GM21360 (cell line): ENCODE results near the gene ADAMTSL4.

Source experiments
- ATAC-seq: cut with Tn5 transposase; IDR thresholded peaks from one replicate; pipeline ENCODE4 v1.9.1; 2021; ENCODE audit warnings: mild to moderate bottlenecking, moderate library complexity; ENCODE audit not compliant: unreplicated experiment

Gene ADAMTSL4

GRCh38 chr1:150548632-150549495, at the start of gene ADAMTSL4:
TSS of gene ADAMTSL4 (plus strand) at chr1:150549408. CDS start at chr1:150552289, 2,881 bp downstream.
- ATAC-seq, result no peak

DNA sequence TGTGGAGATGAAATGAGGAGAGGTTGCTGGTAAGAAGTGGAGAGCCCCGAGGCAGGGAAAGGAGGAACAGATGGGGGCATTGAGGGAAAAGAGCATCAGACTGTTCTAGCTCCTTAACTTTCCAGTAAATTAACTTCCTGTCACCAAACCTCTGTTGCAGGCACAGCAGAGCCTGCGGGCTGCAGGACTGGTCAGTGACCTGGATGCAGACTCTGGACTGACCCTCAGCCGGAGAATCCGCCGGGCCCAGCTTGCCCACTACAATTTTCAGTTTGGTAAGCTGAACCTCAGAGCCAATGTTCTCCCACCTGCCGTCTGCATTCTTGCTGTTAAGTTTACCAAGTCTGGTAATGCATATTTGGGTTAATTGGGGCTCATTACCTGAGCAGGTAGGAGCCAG, 43.8 kb upstream of the ADAMTSL4 start:
- no peak for ATAC-seq

GRCh38 chr1:150507912-150508864, 41.0 kb upstream of the ADAMTSL4 start, which contains the start of gene ECM1:
TSS of gene ECM1 (plus strand) at chr1:150508109. CDS start at chr1:150508210, 101 bp downstream.
- no peak for ATAC-seq

DNA sequence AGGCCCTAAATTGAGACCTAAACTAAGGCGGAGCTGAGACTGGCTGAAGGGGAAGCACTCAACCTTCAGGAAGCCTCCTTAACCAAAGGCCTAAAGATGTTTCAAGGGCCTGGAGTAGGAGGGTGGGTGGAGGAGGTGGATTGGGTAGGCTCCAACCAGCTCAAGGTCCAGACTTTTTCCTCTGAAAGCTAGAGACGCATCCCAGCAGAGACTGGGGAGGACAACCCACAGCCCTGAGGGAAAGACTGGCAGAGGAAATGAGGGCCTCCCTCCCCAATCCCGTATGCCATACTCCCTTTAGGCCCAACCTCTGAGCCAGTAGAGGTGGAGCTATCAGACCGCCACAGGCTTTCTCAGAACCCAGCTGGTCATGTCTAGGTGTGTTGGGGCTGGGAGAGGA, 40.2 kb upstream of the ADAMTSL4 start:
- no peak for ATAC-seq

DNA sequence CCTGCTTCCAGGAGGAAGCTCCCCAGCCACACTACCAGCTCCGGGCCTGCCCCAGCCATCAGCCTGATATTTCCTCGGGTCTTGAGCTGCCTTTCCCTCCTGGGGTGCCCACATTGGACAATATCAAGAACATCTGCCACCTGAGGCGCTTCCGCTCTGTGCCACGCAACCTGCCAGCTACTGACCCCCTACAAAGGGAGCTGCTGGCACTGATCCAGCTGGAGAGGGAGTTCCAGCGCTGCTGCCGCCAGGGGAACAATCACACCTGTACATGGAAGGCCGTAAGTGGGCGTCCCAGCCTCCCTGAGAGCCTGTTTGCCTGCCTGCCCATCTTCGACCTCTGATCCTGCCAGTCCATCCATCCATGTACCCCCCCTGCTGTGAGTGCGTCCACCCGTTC, 37.7 kb upstream of the ADAMTSL4 start:
- no peak for ATAC-seq

DNA sequence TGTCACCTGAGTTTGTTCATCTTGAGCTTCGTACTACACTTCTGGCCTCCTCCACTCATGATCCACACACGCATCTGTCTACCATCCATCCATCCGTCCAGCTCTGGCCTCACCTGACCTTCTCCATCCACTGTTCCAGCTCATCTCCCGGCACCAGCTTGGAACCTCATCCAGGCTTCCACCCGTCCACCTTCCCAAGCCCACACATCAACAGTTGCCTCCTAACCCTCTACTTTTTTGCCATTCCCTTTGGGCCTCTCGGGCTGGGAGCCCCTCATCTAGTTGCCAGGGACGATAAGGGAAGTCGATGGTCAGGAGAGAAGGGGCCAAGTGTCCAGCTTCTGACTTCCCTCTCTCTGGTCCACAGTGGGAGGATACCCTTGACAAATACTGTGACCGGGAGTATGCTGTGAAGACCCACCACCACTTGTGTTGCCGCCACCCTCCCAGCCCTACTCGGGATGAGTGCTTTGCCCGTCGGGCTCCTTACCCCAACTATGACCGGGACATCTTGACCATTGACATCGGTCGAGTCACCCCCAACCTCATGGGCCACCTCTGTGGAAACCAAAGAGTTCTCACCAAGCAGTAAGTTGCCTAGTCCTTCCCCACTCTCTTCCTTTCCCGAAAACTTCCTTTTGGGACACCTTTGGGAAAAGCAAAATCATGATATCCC, 37.1 kb upstream of the ADAMTSL4 start:
- ATAC-seq, result no peak

- no peak for ATAC-seq
These were observed 36.4 kb upstream of the ADAMTSL4 start for GRCh38 chr1:150512846-150513245.

DNA sequence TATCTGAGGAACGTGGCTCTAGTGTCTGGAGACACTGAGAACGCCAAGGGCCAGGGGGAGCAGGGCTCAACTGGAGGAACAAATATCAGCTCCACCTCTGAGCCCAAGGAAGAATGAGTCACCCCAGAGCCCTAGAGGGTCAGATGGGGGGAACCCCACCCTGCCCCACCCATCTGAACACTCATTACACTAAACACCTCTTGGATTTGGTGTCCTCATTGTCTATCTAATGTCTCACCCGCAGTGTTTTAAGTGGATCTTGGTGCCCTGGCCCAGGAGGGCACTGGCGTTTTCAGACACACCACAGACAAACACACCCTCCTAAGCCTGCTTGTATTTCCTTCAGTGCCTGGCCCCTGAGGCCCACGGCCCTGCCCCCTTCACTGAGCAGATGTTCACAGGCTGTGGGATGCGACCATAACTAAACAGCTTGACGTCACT, 35.8 kb upstream of the ADAMTSL4 start:
- ATAC-seq, result no peak

DNA sequence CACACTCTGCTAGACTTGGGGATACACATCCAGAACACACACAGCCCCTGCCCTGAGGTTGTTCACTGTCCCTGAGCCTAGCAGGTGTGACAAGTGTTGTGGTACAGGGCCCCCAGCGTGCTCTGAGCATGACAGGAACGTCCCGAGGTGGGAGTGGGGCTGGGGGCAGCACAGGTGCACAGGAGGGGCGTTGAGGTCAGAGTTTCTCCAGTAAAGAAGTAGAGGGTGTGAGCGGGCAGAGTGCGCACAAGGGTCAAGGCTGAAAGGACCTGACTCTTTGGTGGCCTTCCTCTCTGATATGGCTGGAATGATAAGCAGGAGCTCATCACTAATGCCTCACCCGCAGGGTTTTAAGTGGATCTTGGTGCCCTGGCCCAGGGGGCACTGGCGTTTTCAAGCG, 34.9 kb upstream of the ADAMTSL4 start:
- ATAC-seq, result no peak

GRCh38 chr1:150514913-150515327, 34.3 kb upstream of the ADAMTSL4 start:
- no peak for ATAC-seq

GRCh38 chr1:150515328-150516049, 33.7 kb upstream of the ADAMTSL4 start, which contains the start of gene FALEC:
TSS of gene FALEC (plus strand) at chr1:150515752.
- ATAC-seq, result peak; percentile 92

DNA sequence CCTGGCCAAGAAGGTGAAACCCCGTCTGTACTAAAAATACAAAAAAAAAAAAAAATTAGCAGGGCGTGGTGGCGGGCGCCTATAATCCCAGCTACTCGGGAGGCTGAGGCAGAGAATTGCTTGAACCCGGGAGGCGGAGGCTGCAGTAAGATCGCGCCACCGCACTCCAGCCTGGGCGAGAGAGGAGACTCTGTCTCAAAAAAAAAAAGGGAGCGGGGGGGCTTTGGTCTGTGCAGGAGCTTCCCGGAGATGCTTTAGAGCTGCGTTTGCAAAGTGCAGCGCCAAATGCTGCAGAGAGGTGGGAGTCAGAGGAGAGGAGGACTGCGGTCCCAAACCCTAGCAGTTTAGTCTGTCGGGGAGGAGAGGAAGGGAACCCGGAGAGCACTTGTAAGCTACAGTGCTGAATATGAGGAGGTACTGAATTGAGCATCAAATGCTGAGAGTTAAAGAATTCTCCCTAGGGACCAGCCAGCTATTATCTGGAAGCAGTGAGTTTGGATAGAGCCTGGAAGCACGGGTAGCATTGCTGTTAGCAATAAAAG, 33.1 kb upstream of the ADAMTSL4 start:
- no peak for ATAC-seq

- ATAC-seq, result no peak
These were observed 32.6 kb upstream of the ADAMTSL4 start for GRCh38 chr1:150516616-150517015.

- no peak for ATAC-seq
These were observed 27.8 kb upstream of the ADAMTSL4 start for GRCh38 chr1:150521196-150521968.

GRCh38 chr1:150525348-150525747, 23.9 kb upstream of the ADAMTSL4 start:
- ATAC-seq, result no peak

DNA sequence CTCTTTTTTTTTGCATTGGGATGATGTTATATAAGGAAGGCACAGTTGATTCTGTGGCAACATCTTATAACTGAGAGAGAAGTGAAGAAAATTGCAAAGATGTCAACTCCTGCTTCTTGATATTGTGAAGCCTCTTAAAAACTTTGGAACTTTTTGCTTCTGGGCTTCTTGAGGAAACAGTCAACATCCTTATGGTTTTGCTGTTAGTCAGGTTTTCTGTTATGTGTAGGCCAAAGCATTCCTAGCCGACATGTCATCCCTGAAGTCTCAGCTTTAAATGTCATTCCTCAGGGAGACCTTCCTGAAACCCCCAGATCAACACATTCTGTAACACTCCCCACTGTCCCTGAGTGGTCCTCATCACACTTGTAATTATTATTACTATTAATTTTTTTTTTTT, 21.0 kb upstream of the ADAMTSL4 start:
- ATAC-seq, result no peak

DNA sequence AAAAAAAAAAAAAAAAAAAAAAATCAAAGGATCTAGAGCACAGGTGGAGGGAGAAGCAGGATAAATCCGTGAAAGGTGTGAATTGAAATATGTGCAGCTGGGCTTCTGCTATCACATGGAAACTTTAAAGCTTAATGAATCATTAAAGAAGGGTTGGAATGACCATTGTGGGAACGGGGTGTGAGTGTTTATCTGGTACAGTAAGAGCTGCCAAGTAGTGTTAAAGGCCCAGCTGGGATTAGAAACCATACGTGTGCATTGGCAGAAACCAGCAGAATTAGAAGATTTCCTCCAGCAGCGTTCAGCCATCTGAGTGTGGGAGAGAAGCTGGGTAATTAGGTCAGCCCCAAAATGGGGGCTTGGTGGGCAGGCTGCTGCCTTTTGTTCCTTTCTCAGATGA, 20.2 kb upstream of the ADAMTSL4 start:
- no peak for ATAC-seq

GRCh38 chr1:150530491-150531159, 18.6 kb upstream of the ADAMTSL4 start:
- no peak for ATAC-seq

DNA sequence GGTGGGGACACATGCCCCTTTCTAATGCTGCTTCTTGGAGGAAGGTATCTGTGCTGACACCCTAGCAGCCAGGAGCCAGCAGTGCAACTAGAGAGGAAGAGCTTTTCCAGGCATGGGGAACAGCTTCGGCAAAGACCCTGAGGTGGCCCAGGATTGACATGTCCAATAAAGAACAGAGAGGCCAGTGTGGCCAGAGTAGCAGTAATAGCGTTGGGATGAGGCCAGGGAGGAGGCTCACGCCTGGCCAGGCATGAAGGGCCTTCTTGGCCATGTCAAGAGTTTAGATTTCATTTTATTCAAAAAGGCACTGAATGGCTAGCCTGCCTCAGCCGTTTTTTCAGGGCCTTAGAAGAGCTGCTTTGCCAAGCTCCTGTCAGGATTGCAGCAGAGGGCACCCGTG, 16.3 kb upstream of the ADAMTSL4 start:
- ATAC-seq, result no peak
